Amniotic stem cell (primary cell): ENCODE measurements around the gene RPL28.
"Not testable (repeated sequence)": the region's sequence is repeated elsewhere in the genome, so short reads cannot be mapped to it uniquely, and the experiment has no call there.

ENCODE experiments used
- DNase-seq: peaks from one replicate; lab custom pipeline; 2025; lab: John Stamatoyannopoulos, UW

Gene RPL28

GRCh38 chr19:55392820-55393761 is 7.4 kb downstream of the RPL28 start:
- no peak for DNase-seq

GRCh38 chr19:55398200-55398925 is 12.6 kb downstream of the RPL28 start:
- DNase-seq, result no peak

DNA sequence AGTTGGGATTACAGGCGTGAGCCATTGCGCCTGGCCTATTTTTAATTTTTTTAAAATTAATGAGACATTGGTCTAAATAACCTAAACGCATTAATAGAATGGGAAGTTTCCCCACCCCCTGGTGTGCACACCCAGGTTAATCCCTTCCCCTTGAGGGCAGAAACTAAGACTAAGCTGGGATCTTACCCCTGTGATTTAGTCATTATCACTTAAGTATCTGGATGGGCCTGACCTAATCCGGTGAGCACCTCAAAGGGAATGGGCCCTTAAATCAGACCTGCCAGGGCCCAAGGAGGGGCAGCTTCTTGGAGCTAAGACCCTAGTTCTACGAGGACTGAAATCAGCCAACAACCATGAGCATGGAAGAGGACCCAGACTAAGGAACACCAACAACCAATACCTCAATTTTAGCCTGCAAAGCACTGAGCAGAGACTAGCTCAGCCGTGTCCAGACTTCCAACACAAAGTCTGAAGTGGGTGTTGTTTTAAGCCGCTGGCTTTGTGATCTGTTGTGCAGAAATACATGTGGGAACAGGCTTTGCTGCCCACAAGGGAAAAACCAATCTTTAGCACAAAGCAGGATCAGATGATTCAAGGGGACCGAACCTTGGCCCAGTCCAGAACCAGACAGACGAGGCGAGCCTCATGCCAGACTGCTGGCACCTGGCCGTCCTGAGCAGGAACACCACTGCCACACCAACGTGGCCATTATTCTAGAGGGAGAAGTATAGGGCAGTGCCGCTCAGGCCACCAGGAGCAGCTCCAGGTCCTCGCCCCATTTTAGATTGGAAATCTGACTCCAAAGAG is 14.8 kb downstream of the RPL28 start:
- no peak for DNase-seq

GRCh38 chr19:55401390-55401789 is 15.7 kb downstream of the RPL28 start:
- not testable (repeated sequence) for DNase-seq

- no peak for DNase-seq
Measured at GRCh38 chr19:55402509-55402908, 16.8 kb downstream of the RPL28 start.

DNA sequence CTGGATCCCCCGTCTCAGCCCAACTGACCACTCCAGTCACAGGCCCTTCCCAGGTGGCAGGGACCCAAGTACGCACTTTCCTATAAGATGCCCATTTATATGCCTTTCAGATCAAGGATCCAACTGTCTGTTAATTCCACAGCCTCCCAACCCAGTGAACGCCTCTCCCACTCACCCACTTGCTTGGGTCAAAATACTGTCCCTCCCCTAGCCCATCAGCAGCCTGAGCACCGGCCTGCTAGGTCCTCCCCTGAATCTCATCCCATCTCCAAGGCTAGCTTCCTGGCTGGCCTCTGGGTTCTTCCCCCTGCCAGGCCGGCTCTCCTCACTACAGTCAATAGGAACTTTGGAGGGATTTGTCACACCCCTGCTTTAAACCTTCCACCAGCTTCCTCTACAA is 19.9 kb downstream of the RPL28 start:
- DNase-seq, result no peak

GRCh38 chr19:55406091-55406825 is 20.5 kb downstream of the RPL28 start:
- DNase-seq, result no peak

DNA sequence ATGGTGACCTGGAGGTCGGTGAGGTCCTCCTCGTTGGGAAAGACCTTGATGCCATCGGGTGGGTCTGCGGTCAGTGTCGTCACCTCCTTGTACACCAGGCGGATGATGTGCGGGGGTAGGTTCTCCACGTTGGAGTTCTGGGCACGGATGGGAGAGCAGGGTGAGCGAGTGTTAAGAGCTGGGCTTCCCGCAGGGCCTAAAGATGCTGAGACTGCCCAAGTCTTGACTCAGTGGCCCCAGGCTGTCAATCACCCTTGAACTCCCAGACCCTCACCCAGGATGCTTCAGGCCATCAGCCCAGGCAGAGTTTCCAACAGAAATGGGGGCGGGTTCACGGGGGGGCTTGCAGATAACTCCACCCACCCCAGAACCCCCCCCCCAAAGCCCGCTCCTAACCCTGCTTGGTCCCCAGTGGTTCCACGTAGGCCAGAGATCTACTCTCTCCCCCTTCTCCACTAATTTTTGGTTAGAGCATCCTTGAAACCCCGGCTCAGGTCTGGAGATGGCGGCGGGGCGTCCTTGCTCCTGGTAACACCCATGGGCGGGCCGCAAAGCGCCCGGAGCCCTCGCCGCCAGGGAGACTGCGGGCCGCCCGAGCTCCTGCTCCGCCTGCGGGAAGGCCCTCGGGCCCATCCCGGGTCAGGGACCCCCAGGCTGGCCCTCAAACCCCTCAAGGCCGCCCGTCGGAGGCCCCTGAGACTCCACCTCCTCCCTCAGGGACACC is 21.3 kb downstream of the RPL28 start:
- no peak for DNase-seq

- not testable (repeated sequence) for DNase-seq
Measured at GRCh38 chr19:55407550-55407799, 21.7 kb downstream of the RPL28 start, which contains the start of gene UBE2S. TSS of gene UBE2S (minus strand) at chr19:55407788. CDS start at chr19:55407589, 199 bp downstream.

DNA sequence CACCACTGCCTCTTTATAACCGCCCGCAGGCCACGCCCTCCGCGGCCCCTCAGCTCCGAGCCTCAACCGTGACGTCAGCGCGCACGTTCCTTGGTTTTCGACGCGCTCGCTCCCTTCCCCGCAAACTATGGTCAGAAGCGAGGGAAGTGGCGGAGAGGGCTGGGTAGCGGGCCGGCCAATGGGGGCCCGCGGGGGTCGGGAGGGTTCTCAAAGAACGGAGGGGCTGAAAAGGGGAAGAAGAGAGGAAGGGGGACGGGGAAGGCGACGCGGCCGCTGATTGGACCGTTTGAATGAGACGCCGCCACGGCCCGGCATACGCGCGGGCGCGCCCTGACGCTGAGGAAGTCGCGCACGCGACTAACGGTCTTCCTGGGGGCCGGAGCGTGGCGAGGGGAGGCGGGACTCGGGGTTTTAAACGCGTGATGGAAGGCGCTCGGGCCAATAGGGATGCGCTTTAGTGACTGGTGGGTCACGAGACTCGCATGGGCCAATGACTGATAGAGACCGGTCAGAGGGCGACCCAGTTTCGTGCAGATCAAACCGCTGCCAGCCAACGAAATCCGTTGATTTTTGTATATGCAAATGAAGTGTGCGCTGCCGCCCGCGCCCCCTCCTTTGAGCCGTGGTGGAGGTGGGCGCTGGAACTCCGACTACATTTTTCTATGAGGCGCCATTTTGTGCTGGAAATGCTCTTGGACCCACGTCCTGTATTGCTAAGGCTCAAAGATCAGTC is 22.2 kb downstream of the RPL28 start:
- peak; percentile 98 for DNase-seq

DNA sequence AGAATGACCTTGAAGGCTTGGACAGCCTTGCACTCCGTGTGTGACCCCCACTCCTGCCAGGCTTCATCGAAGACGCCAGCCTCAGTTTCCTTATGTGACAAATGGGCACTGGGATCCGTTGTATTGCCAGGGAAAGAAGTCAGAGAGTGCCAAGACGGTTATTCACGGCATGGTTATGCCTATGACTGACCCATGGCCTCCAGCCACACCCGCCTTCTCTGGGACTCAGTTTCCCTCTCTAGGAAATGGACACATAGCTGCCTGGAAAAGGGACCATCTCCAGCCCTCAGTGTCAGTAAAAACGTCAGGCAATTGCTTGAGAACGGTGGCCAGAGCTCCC is 22.8 kb downstream of the RPL28 start:
- DNase-seq, result no peak

DNA sequence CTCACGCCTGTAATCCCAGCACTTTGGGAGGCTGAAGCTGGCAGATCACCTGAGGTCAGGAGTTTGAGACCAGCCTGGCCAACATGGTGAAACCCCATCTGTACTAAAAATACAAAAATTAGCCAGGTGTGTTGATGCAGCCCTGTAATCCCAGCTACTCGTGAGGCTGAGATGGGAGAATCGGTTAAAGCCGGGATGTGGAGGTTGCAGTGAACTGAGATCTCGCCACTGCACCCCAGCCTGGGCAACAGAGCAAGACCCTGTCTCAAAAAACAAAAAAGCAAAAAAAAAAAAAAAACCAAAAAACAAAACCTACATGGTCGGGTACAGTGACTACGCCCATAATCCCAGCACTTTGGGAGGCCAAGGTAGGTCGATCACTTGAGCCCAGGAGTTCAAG is 23.4 kb downstream of the RPL28 start:
- DNase-seq, result not testable (repeated sequence)

DNA sequence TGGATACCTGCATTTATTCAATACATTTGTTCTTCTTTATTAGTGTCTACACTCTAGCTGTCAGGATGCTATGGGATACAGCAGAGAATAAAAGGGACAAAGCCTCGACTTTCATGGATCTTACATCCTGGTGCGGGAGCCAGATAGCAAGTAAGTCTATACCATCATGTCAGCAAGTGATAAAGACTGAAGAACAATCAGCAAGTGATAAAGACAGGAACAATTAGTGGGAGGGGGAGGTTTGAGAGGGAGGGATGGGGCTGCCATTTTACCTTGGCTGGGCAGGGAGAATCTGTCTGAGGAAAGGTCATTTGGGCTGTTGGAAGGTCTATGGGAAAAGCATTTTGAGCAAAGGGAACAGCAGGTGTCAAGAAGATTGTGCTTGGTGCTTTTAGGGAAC is 24.4 kb downstream of the RPL28 start:
- no peak for DNase-seq

GRCh38 chr19:55418185-55418584 is 32.5 kb downstream of the RPL28 start:
- DNase-seq, result peak; percentile 66

DNA sequence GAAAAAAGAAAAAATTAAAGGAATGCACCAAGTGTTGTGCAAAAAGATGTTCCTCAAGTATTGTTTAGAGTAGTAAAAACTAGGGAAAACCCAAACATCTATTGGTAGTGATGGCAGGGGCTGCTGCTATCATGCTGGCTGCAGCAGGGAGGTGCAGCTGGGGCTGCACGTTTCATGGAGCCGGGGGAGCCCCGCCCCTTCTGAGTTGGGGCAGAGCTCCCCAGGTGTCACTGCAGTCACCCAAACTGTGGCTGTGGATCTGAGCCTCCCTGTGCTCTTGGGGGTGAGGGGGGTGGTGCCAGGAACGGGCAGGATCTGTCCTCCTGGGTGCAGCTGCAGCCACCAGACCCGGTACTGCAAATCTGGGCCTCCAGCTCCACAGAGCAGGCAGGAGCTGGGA is 33.4 kb downstream of the RPL28 start:
- DNase-seq, result no peak

- DNase-seq, result no peak
Measured at GRCh38 chr19:55419624-55420236, 34.0 kb downstream of the RPL28 start.

DNA sequence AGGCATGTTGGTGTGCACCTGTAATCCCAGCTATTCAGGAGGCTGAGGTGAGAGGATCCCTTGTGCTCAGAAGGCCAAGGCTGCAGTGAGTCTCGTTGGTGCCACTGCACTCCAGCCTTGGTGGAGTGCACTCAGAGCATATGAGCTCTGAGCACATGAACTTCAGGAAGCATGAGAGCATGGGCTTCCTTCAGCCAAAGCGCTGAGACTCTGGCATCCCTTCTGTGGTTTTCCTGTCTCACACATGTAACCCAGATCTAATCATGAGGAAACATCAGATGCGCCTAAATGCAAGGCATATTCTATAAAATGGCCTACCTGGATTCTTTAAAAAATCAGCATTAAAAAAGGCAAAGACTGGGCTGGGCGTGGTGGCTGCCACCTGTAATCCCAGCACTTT is 35.5 kb downstream of the RPL28 start:
- DNase-seq, result not testable (repeated sequence)

DNA sequence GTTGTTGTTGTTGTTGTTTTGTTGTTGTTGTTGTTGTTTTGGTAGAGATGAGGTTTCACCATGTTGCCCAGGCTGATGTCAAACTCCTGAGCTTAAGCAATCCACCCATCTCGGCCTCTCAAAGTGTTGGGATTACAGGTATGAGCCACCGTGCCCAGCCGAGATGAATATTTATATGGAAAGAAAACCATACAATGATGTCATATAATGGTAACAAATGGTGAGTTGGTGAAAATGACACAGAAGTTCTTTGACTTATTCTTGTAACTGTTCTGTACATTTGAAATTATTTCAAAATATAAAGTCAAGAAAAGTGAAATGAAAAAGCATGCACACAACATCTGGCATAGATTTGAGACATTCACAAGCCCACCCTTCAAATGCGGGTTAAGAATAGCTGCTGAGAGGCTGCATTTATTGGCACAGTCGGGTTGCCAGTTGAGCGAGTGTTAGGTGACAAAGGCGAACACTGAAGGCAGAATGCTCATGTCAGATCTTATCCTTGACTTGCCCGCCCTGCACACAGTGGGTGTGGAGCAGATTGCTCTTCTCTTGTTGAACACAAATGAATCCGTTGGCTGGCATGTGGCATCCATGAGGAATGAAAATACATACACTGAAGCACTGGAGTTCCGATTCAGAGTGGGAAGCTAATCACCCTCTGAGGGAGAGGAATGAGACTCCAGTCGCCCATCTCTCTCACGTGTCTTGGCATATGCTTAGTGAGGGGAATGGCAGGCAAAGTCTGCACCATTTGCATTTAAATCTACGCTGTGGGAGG is 37.7 kb downstream of the RPL28 start:
- DNase-seq, result no peak

DNA sequence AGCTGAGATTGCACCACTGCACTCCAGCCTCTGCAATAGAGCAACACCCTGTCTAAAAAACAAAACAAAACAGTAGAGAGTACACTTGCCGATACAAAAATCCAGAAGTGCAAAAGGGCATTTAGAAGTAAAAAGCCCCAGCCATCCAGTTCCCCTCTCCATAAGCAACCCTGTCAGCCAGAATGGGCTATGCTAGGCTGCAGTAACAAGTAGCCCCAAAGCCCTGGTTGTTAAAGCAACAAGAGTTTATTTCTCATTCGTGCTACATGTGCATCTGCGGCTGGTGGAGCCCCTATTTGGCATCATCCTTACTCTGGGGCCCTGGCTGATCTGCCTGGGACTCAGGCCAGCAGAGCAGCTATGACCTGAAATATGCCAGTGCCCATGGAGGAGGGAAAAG is 38.8 kb downstream of the RPL28 start:
- no peak for DNase-seq
